HG02943 (cell line): ENCODE results near the gene ALDH3B1.

ENCODE experiments used
- ATAC-seq: cut with Tn5 transposase; IDR thresholded peaks from one replicate; pipeline ENCODE4 v1.9.1; 2021; ENCODE audit warnings: mild to moderate bottlenecking, low read depth, moderate library complexity; ENCODE audit not compliant: unreplicated experiment

Gene ALDH3B1

DNA sequence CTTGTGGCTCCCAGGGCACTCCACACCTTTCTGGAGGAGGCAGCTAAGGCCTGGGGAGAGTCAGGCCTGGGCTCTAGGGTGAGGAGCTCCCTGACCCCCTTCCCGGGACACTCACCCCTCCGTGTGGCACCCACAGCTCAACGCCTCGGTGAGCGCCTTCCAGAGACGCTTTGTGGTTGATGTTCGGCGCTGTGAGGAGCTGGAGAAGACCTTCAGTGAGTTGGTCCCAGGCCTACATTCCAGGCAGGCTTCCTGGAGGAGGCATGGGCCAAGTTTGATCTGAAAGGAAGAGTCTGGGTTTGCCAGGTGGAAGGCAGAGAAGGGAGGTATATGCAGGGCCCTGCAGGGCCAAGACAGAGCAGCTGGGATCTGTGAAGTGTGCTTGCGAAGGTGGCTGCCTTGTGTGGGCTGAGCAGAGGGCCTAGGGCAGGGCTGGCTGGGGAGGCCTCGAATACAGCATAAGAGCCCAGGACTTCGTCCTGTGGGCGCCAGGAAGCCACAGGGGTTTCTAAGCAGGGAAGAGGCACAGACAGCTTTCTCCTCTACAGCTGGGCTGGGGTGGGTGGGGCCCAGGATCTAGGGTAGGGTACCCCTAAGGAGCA lies 31.6 kb downstream of the ALDH3B1 start:
- ATAC-seq: no peak

DNA sequence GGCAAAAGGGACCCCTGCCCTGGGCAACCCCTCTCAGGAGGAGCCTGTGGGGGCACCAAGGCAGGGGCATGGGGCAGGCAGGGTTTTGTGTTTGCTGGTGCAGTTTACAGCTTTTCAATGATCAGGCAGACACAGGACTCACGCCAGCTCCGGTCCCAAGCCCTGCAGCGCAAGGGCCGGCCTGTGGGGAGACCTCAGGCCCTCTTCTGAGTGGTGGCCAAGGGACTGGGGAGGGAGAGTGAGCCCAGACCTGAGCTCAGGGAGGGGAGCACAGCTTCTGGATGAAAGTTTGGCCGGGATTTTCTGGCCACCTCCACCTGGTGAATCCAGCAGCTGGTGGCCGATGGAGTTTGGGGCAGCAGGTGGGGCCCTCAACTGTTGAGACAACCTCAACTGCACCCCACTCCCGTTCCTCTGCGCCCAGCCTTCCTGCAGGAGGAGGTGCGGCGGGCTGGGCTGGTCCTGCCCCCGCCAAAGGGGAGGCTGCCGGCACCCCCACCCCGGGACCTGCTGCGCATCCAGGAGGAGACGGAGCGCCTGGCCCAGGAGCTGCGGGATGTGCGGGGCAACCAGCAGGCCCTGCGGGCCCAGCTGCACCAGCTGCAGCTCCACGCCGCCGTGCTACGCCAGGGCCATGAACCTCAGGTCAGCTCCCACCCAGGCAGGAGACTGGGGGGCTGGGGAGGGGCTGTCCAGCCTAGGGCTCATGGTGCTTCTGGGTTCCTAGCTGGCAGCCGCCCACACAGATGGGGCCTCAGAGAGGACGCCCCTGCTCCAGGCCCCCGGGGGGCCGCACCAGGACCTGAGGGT lies 32.3 kb downstream of the ALDH3B1 start:
- ATAC-seq: no peak

DNA sequence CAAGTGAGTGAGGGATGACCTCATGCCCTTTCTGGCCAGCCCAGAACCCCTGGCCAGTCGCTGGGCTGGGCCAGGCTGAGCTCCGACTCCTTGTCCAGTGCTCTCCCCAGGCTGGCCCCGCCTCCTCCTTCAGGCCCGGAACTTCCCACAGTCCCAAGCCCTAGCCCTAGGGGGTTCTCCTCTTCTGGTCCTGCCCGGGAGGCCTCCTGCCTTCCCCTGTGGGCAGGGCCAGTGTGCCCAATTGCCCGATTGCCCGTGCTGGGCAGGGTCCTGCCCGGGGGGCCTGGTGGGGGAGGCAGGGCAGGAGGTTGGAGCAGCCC lies 32.9 kb downstream of the ALDH3B1 start:
- no peak for ATAC-seq

DNA sequence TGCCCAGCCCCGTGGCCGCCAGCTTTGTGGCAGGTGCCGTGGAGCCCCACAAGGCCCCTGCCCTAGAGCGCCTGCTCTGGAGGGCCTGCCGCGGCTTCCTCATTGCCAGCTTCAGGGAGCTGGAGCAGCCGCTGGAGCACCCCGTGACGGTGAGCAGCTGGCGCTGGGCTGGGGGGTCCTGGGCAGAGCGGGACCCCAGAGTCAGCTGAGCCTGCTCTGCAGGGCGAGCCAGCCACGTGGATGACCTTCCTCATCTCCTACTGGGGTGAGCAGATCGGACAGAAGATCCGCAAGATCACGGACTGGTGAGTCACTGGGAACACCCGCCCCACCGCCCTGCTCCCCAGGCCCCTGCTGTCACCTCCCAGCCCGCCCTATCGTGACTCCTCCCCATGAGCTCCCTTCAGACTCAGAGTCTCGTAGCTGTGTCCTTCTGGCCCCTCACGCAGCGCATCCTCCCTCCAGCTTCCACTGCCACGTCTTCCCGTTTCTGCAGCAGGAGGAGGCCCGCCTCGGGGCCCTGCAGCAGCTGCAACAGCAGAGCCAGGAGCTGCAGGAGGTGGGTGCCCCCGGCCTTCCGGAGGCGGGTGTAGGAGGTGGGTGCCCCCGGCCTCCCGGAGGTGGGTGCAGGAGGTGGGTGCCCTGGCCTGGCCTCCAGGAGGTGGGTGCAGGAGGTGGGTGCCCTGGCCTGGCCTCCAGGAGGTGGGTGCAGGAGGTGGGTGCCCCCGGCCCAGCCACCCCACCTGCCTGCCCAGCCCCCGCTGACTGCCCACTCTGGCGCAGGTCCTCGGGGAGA lies 33.4 kb downstream of the ALDH3B1 start:
- ATAC-seq: no peak

DNA sequence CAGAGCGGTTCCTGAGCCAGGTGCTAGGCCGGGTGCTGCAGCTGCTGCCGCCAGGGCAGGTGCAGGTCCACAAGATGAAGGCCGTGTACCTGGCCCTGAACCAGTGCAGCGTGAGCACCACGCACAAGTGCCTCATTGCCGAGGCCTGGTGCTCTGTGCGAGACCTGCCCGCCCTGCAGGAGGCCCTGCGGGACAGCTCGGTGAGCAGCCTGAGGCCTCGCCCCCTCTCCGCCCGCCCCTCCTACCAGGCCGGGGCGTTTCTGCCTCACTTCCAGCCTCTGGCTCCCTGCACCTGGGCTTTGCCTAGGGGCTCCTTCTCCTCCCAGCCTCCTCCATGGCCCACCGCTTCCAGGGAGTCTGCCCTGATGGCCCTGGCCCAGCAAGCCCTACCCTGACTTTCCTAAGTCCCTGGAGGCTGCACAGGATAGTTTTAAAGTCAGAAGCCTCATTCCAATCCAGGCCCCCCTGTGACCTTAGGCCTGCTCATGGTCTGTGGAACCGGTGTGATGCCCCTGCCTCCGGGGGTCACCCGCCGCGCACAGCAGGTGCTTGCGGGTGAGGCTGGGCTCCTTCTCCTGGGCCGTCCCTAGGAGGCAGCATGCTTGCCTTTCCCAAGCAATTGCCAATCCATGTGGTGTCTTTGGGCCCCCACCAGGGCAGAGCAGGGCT lies 34.2 kb downstream of the ALDH3B1 start:
- no peak for ATAC-seq

DNA sequence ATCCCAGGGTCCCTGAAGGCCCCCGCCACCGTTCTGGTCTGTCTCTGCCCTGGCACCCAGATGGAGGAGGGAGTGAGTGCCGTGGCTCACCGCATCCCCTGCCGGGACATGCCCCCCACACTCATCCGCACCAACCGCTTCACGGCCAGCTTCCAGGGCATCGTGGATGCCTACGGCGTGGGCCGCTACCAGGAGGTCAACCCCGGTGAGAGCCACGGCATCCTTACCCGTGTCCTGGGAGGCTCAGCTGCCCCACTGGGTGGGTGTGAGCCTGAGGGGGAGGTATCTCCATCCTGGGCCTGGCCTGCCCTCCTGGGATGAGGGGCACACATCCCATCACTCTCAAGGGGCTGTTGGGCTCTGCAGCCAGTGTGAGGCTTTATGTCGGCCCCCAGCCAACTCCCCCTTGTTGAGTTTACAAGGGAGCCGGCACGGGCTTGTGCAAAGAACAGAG lies 34.8 kb downstream of the ALDH3B1 start:
- no peak for ATAC-seq

DNA sequence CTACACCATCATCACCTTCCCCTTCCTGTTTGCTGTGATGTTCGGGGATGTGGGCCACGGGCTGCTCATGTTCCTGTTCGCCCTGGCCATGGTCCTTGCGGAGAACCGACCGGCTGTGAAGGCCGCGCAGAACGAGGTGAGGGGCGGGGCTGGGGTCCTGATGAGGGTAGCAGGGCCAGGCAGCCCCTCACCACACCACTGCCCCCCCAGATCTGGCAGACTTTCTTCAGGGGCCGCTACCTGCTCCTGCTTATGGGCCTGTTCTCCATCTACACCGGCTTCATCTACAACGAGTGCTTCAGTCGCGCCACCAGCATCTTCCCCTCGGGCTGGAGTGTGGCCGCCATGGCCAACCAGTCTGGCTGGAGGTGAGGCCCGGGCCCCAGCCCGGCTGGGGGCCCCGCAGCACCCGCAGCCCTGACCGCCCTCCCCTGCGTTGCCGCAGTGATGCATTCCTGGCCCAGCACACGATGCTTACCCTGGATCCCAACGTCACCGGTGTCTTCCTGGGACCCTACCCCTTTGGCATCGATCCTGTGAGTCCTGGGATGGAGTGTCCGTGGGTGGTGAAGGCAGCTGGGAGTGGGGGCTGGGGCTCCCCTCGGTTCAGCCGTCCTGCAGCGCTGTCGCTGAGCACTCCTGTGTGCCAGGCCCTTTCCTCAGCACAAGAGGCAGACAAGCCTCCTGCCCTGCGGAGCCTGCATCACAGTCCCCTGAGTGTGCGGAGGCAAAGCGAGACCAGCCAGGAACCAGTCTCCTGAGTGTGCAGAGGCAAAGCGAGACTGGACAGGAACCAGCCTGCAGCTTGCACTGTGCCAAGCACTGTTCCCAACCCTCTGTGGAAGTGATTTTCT lies 37.5 kb downstream of the ALDH3B1 start:
- no peak for ATAC-seq

DNA sequence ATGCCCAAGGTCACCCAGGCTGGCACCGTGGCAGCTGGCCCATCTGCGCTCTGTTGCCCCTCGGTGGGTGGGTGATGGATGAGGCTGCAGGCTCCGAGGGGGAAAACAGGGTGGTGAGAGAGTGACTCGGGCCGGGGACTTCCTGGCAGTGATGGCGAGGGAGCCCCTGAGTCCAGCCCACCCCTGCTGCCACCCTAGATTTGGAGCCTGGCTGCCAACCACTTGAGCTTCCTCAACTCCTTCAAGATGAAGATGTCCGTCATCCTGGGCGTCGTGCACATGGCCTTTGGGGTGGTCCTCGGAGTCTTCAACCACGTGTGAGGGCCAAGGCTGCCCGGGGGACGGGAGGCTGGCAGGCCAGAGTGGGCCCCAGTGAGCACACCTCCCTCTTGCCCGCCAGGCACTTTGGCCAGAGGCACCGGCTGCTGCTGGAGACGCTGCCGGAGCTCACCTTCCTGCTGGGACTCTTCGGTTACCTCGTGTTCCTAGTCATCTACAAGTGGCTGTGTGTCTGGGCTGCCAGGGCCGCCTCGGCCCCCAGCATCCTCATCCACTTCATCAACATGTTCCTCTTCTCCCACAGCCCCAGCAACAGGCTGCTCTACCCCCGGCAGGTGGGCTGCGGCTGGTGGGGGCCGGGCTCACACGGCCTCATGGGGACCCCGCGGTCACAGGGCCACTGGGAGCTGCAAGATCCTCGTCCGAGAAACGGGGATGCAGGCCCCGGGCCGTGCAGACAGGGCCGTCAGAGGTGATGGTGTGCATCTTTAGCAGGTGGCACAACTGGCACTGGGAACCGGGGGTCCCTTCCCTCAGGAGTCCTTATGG lies 38.8 kb downstream of the ALDH3B1 start:
- no peak for ATAC-seq

DNA sequence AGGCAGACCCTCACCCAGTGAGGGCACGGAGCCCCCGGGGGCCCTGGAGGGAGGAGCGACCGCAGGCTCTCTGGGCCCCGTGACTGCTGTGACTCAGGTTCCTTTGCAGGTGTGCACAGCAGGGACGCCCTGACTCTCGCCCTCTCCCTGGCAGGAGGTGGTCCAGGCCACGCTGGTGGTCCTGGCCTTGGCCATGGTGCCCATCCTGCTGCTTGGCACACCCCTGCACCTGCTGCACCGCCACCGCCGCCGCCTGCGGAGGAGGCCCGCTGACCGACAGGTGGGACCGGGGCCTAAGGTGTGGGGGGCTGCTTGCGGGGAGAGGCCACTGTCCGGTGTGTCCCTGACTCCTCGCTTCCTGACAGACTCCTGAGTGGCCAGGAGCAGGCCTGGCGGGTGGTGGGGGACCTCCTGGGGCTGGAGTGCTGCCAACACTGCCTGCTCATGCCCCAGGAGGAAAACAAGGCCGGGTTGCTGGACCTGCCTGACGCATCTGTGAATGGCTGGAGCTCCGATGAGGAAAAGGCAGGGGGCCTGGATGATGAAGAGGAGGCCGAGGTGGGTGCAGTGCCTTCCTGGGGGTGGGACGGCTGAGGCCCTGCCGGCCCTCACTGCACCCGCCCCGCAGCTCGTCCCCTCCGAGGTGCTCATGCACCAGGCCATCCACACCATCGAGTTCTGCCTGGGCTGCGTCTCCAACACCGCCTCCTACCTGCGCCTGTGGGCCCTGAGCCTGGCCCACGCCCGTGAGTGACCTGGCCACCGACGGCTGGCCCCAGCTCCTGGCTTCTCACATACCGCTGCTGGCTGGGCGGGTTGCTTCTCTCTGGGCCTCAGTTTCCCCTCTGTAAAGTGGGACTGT lies 39.6 kb downstream of the ALDH3B1 start:
- no peak for ATAC-seq

DNA sequence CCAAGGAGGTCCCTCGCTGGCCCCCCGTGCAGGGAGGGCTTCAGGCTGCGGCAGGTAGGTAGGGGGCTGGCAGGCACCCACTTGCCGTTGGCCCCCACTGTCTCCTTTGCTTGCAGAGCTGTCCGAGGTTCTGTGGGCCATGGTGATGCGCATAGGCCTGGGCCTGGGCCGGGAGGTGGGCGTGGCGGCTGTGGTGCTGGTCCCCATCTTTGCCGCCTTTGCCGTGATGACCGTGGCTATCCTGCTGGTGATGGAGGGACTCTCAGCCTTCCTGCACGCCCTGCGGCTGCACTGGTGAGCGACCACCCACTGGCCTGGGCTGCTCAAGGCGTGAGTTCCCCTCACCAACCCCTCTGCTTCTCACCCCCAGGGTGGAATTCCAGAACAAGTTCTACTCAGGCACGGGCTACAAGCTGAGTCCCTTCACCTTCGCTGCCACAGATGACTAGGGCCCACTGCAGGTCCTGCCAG lies 40.3 kb downstream of the ALDH3B1 start:
- no peak for ATAC-seq

DNA sequence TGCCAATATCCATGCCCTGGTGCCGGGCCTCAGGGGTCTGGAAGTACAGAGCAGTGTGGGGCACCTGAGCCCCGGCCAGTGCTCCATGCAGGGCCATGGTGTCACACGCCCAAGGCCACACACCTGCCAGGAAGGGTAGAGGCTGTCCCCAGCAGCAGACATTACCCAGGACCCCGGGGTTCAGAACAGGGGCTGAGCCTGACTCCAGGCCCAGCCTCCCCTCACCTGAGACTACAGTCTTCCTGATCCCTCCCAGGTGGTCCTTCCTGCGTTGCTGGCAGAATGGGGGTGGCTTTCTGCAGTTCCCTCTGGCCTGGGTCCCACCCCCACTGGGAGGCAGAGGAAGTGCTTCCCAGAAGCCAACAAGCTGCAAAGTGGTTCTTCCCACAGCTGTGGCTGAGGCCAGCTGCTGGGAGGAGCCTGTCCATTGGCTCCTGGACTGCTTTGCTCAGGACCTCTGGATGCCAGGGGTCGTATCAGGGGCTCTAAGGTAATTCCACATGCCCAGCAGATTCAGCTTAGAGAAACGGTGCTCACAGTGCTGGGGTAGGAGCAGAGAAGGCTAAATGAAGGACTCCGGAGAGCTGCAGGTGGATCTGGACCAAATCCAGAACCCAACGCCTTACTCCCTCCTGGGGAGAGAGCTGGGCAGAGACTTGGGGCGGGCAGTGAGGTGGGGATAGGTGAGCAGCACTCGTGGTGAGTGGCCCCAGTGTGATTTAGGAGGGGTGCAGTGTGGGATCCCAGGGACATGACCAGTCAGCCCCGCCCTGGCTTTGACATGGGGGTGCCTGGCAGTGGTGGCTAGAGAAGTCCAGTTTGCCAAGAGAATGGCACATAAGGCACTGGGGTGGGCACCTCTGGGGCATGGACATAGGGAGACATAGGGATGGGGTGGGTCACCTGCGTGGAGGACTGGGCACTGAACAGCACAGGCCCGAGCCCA lies 41.3 kb downstream of the ALDH3B1 start:
- ATAC-seq: no peak

DNA sequence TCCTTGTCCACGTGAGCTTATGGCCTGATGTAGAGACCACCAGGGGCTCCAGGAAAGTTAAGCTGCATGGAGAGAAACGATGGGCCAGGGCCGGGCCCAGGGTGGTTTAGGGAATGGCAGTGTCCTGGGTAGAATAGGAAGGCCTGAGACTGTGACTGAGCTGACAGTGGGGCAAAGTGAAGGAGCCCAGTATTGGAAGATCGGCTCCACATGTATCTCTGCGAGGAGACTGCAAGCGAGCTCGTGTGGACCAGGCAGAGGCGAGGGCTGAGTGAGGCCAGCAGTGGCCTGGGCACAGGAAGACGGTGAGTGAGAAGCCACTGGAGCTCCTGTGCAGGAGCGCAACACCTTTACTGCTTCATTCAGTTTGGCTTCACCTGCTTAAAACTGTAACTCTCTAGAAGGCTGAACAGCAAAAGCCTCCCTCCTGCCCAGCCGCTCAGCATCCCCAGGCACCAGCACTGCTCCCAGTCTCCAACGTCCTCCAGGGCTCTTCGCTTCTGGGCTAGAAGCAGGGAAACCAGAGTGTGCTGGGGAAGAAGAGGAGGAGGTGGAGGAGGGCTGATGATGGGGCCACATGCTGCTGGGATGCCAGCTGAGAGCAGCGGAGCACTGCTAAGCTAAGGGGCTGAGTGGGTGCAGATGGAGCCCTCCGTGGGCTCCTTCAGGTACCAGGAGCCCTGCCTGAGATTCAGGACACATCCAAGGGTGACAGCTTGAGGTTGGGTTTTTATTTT lies 42.2 kb downstream of the ALDH3B1 start:
- ATAC-seq: no peak

DNA sequence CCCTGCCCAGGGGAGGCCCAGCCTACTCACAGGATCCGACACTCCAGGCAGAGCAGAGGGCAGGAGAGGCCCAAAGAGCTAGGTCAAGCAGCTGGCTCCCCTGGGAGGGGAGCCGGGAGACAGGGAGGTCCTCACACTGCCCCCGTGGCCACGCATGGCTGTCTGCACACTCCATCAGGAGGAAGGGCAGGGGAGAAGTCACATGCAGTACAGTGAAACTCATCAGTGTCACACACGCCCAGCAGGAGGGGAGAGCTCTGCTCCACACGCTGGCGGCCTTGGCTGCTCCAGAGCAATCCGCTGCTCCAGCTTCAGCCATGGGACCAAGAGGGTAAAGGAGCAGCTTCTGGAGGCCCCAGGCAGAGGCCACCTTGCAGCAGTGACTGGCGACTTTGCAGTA lies 43.0 kb downstream of the ALDH3B1 start:
- no peak for ATAC-seq

DNA sequence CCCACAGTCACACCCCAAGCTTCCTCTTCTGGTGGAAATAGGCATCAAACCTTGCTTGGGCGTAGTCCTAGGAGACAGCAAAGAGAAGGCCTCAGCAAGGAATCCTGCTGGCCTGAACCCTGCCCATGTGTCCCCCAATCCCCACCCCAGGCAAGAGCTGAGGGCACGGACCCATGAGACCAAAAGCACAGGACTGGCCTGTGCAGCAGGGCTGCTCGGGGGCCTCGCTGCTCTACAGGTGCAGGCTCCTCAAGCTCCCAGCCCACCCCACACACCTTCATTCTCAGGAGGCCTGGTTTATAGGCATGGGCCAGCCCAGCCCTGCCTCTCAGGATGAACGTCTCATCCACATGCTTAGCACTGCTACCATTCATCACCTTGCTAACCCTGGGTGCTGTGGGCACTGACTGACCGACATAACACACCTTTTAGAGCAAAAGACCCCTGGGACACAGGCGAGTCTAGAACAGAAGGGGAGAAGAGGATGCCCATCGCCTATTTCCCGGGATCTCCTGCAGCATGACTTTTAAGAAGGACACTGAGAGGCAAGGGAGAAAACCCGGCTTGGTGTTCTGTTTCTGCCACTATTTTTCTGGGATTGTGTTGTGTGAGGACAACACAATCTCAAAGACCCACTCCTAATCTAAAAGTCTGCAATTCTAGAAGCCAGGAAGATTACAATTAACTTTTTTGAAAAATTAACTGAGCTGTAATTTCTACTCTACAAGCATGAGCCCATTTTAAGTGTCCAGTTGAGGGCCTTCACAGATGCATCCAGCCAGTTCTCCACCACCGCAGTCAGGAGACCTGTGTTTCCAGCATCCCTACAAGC lies 44.1 kb downstream of the ALDH3B1 start:
- ATAC-seq: no peak
